ENCODE results near the gene ANXA6. TPM values are rescaled to one million over a fixed set of nuclear protein-coding genes. Genes with fewer than 3 reads are reported as not detected.

The ANXA6 gene
- total and polyA plus RNA-seq, 4 donors = 61.4 to 208 (median 155) TPM

GRCh38 chr5:151101151-151101550 is 56.4 kb downstream of the ANXA6 start:
- TF ChIP-seq CTCF (IDR thresholded peaks at IDR 0.05; ENCODE audit: control extremely low read depth, extremely low read depth) = no peak
- WGBS, 2 donors = 70 to 83% methylated on average over 9 of the region's 9 CpGs
- H3K4me1 ChIP-seq (ENCODE audit: control insufficient read depth in 5 of 5, insufficient read depth in 5 of 5, low read length in 5 of 5) = peaks cover 0 to 17% (median 4%) of the 10 kb centered on the region in 5 donors
- no peaks in the 10 kb centered on the region for H3K27me3 ChIP-seq (ENCODE audit: control insufficient read depth in 3 of 3, insufficient read depth in 3 of 3, low read length in 2 of 3)
- ATAC-seq (ENCODE audit: insufficient read depth, low FRiP score) (no peak), DNase-seq (no peak)
- peaks cover 0 to 25% (median 12%) of the 10 kb centered on the region in 4 donors for H3K36me3 ChIP-seq (ENCODE audit: control insufficient read depth in 4 of 4, insufficient read depth in 4 of 4, low read length in 4 of 4)
- peak overlapping the region in 1 of 2 donors; percentile 27 for H3K27ac ChIP-seq (ENCODE audit: low read depth in 1 of 2, low read length in 1 of 2)
- no peak overlapping the region for H3K9ac ChIP-seq (ENCODE audit: insufficient read depth in 1 of 2, low read length in 2 of 2)
- H3K9me3 ChIP-seq (ENCODE audit: control insufficient read depth in 4 of 4, insufficient read depth in 3 of 4, low read length in 3 of 4) = no peaks in the 10 kb centered on the region
- no peak overlapping the region for H3K4me3 ChIP-seq

GRCh38 chr5:151100681-151101080 is 56.9 kb downstream of the ANXA6 start:
- H3K4me1 ChIP-seq (ENCODE audit: control insufficient read depth in 5 of 5, insufficient read depth in 5 of 5, low read length in 5 of 5) = peaks cover 0 to 19% (median 7%) of the 10 kb centered on the region in 5 donors
- H3K9me3 ChIP-seq (ENCODE audit: control insufficient read depth in 4 of 4, insufficient read depth in 3 of 4, low read length in 3 of 4) = no peaks in the 10 kb centered on the region
- H3K36me3 ChIP-seq (ENCODE audit: control insufficient read depth in 4 of 4, insufficient read depth in 4 of 4, low read length in 4 of 4) = peaks cover 0 to 21% (median 12%) of the 10 kb centered on the region in 4 donors
- TF ChIP-seq CTCF (IDR thresholded peaks at IDR 0.05; ENCODE audit: control extremely low read depth, extremely low read depth) = no peak
- no peak overlapping the region for H3K9ac ChIP-seq (ENCODE audit: insufficient read depth in 1 of 2, low read length in 2 of 2)
- H3K27ac ChIP-seq (ENCODE audit: low read depth in 1 of 2, low read length in 1 of 2) = peak overlapping the region in 1 of 2 donors; percentile 34
- DNase-seq = no peak
- 76 to 78% methylated on average over 4 of the region's 4 CpGs for WGBS, 2 donors
- no peaks in the 10 kb centered on the region for H3K27me3 ChIP-seq (ENCODE audit: control insufficient read depth in 3 of 3, insufficient read depth in 3 of 3, low read length in 2 of 3)
- no peak for ATAC-seq (ENCODE audit: insufficient read depth, low FRiP score)
- H3K4me3 ChIP-seq = no peak overlapping the region

- peaks cover 0 to 14% (median 3%) of the 10 kb centered on the region in 4 donors for H3K36me3 ChIP-seq (ENCODE audit: control insufficient read depth in 4 of 4, insufficient read depth in 4 of 4, low read length in 4 of 4)
- no peak overlapping the region for H3K9ac ChIP-seq (ENCODE audit: insufficient read depth in 1 of 2, low read length in 2 of 2)
- no peak overlapping the region for H3K27ac ChIP-seq (ENCODE audit: low read depth in 1 of 2, low read length in 1 of 2)
- ATAC-seq (ENCODE audit: insufficient read depth, low FRiP score) = no peak
- H3K4me3 ChIP-seq = no peak overlapping the region
- peaks cover 0 to 36% (median 21%) of the 10 kb centered on the region in 5 donors for H3K4me1 ChIP-seq (ENCODE audit: control insufficient read depth in 5 of 5, insufficient read depth in 5 of 5, low read length in 5 of 5)
- DNase-seq = no peak
- no peaks in the 10 kb centered on the region for H3K27me3 ChIP-seq (ENCODE audit: control insufficient read depth in 3 of 3, insufficient read depth in 3 of 3, low read length in 2 of 3)
- no peak for TF ChIP-seq CTCF (IDR thresholded peaks at IDR 0.05; ENCODE audit: control extremely low read depth, extremely low read depth)
- WGBS, 2 donors = 45 to 68% methylated on average over 4 of the region's 4 CpGs
- H3K9me3 ChIP-seq (ENCODE audit: control insufficient read depth in 4 of 4, insufficient read depth in 3 of 4, low read length in 3 of 4) = no peaks in the 10 kb centered on the region
Observed at GRCh38 chr5:151098768-151099121, 58.8 kb downstream of the ANXA6 start.
